ENCODE data around the gene WDR49. TPM values are rescaled to one million over a fixed set of nuclear protein-coding genes. Genes with fewer than 3 reads are reported as not detected.

Gene WDR49
- total RNA-seq, 1 experiment from 2014 or later: 0.34 TPM

DNA sequence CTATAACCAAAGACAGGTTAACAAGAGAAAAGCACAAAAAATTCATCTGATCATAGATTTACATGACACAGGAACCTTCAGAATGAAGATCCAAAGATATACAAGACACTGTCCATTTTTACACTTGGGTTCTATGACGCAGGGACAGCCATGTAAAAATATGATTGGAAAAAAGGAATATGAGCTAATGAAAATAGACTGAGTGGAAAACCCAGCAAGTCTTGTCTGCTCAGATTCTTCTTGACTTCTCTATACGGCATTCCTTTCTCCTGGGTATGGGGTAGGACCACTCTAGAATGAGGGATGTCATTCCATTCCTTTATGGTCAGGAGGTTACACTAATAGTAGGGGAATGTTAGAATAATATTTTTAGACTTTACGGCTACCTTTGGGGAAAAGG is 46.9 kb downstream of the WDR49 start:
- H3K9me3 ChIP-seq (ENCODE audit: control insufficient read depth in 1 of 2, insufficient read depth in 1 of 2, low read depth in 1 of 2, low read length in 2 of 2): no peaks in the 10 kb centered on the region
- CTCF ChIA-PET: no interaction called here
- no peak overlapping the region for H3K4me2 ChIP-seq (ENCODE audit: low read length)
- no peaks in the 10 kb centered on the region; the same call in 1 of the 2 replicates for H3K9me2 ChIP-seq (ENCODE audit: insufficient read depth)
- TF ChIP-seq ZFX (IDR thresholded peaks at IDR 0.05) (no peak), FOSL1 (IDR thresholded peaks at IDR 0.05; ENCODE audit: low read depth) (no peak), SP1 (IDR thresholded peaks at IDR 0.05; ENCODE audit: low read depth) (no peak), ELF1 (IDR thresholded peaks at IDR 0.05; ENCODE audit: borderline replicate concordance, low read depth) (no peak), YY1 (IDR thresholded peaks at IDR 0.05; ENCODE audit: extremely low read depth, insufficient replicate concordance, low read depth, low read length) (no peak), JUND (IDR thresholded peaks at IDR 0.05) (no peak)
- H3K4me1 ChIP-seq (ENCODE audit: control insufficient read depth in 1 of 2, insufficient read depth in 2 of 2, low read length in 2 of 2): no peaks in the 10 kb centered on the region
- POLR2A ChIA-PET: no interaction called here
- H3K9ac ChIP-seq (ENCODE audit: low read length): no peak overlapping the region
- RAD21 ChIA-PET (ENCODE audit: low non-redundant PET in 1 of 2, low total read pairs in 2 of 2, uncharacterized antibody in 2 of 2, unreplicated experiment in 2 of 2): no interaction called here
- H3K27ac ChIP-seq (ENCODE audit: low read depth, low read length): no peak overlapping the region
- H3K27me3 ChIP-seq (ENCODE audit: insufficient read depth, low read length): no peaks in the 10 kb centered on the region
- intact Hi-C loops (cut with micrococcal nuclease): no loop called here
- H4K20me1 ChIP-seq (ENCODE audit: insufficient read depth): no peaks in the 10 kb centered on the region
- no peaks in the 10 kb centered on the region for H3K36me3 ChIP-seq (ENCODE audit: control insufficient read depth in 1 of 2, insufficient read depth in 2 of 2, low read length in 2 of 2)
- H2AFZ ChIP-seq (ENCODE audit: low read depth, low read length, poor library complexity, severe bottlenecking): no peak overlapping the region
- H3K4me3 ChIP-seq (replicated peaks in 1 of 2; ENCODE audit: low read depth in 1 of 2, low read length in 2 of 2): no peak overlapping the region
- no TSS peak for BruUV-seq (replicated peaks)
- ATAC-seq (no peak), DNase-seq (ENCODE audit: low read depth, low spot score) (no peak)
- H3K79me2 ChIP-seq (ENCODE audit: insufficient read depth, low read length): no peaks in the 10 kb centered on the region

DNA sequence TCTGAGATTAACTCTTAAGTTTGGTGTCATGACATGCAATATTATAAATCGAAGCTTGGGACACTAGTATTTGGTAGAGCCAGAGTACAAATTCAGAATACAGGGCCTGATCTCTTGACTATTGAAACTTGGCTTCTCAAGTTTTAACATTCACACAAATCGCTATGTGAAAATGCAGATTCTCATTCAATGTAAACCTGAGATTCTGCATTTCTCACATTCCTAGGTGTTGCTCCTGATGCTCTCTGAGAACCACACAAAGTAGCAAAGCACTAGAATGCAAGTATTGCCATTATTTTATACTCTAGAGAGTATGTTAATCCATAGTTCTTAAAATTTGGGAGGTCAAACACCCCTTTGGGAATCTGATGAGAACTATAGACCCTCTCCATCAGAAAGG is 47.9 kb downstream of the WDR49 start:
- no peak for ATAC-seq
- no peaks in the 10 kb centered on the region for H3K36me3 ChIP-seq (ENCODE audit: control insufficient read depth in 1 of 2, insufficient read depth in 2 of 2, low read length in 2 of 2)
- no peak overlapping the region for H2AFZ ChIP-seq (ENCODE audit: low read depth, low read length, poor library complexity, severe bottlenecking)
- no peak overlapping the region for H3K4me3 ChIP-seq (replicated peaks in 1 of 2; ENCODE audit: low read depth in 1 of 2, low read length in 2 of 2)
- TF ChIP-seq, protein P1, sequence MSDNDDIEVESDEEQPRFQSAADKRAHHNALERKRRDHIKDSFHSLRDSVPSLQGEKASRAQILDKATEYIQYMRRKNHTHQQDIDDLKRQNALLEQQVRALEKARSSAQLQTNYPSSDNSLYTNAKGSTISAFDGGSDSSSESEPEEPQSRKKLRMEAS (IDR thresholded peaks at IDR 0.05): no peak
- TF ChIP-seq, protein P2, sequence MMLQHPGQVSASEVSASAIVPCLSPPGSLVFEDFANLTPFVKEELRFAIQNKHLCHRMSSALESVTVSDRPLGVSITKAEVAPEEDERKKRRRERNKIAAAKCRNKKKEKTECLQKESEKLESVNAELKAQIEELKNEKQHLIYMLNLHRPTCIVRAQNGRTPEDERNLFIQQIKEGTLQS (IDR thresholded peaks at IDR 0.05): no peak
- TF ChIP-seq CEBPB (IDR thresholded peaks at IDR 0.05; ENCODE audit: low read depth): no peak
- no peak for TF ChIP-seq POLR2AphosphoS5 (IDR thresholded peaks at IDR 0.05; ENCODE audit: low read depth, low read length)
- TF ChIP-seq POLR2A (IDR thresholded peaks at IDR 0.05; ENCODE audit: borderline replicate concordance, extremely low read depth, insufficient read depth, insufficient read length): no peak
- TF ChIP-seq SP1 (IDR thresholded peaks at IDR 0.05; ENCODE audit: low read depth): no peak
- no peak for TF ChIP-seq SIN3A (IDR thresholded peaks at IDR 0.05; ENCODE audit: low read depth)
- TF ChIP-seq CBX3 (IDR thresholded peaks at IDR 0.05; ENCODE audit: low read depth): no peak
- ChIA-PET POLR2A (no interaction called here), CTCF (no interaction called here), RAD21 (ENCODE audit: low non-redundant PET in 1 of 2, low total read pairs in 2 of 2, uncharacterized antibody in 2 of 2, unreplicated experiment in 2 of 2) (no interaction called here)
- BruUV-seq (replicated peaks): no TSS peak
- H3K9me2 ChIP-seq (ENCODE audit: insufficient read depth): no peaks in the 10 kb centered on the region
- DNase-seq (ENCODE audit: low read depth, low spot score): no peak
- no peaks in the 10 kb centered on the region for H3K4me1 ChIP-seq (ENCODE audit: control insufficient read depth in 1 of 2, insufficient read depth in 2 of 2, low read length in 2 of 2)
- H3K27ac ChIP-seq (ENCODE audit: low read depth, low read length): no peak overlapping the region
- no peak overlapping the region for H3K4me2 ChIP-seq (ENCODE audit: low read length)
- no peaks in the 10 kb centered on the region for H3K79me2 ChIP-seq (ENCODE audit: insufficient read depth, low read length)
- H3K9me3 ChIP-seq (ENCODE audit: control insufficient read depth in 1 of 2, insufficient read depth in 1 of 2, low read depth in 1 of 2, low read length in 2 of 2): no peaks in the 10 kb centered on the region
- no peaks in the 10 kb centered on the region for H4K20me1 ChIP-seq (ENCODE audit: insufficient read depth)
- intact Hi-C loops (cut with micrococcal nuclease): no loop called here
- no peak overlapping the region for H3K9ac ChIP-seq (ENCODE audit: low read length)
- H3K27me3 ChIP-seq (ENCODE audit: insufficient read depth, low read length): no peaks in the 10 kb centered on the region
